Vagina (tissue), 2 donors: ENCODE data around the gene BSCL2. TPM values are rescaled to one million over a fixed set of nuclear protein-coding genes. Genes with fewer than 3 reads are reported as not detected.
A peak's percentile ranks its signal among the peaks of the same experiment; 100 is the strongest.

Experiments
- DNase-seq, 2 donors: peaks; one replicate each; pipeline ENCODE4 v3.0.0-alpha.2; 2017; ENCODE audit errors: extremely low spot score in 2 of 2
- H3K27ac ChIP-seq: fragments of 200-600 bp; sonication (generic); one replicate; pipeline ENCODE4 v1.5.1; 2019
- H3K27me3 ChIP-seq: fragments of 200-600 bp; sonication (generic); one replicate; pipeline ENCODE4 v1.5.1; 2019
- H3K36me3 ChIP-seq, 2 donors: fragments of 200-600 bp; sonication (generic); one replicate each; pipeline ENCODE4 v1.5.1; 2017 to 2019
- H3K4me1 ChIP-seq: fragments of 200-600 bp; sonication (generic); one replicate; pipeline ENCODE4 v1.5.1; 2019
- H3K4me3 ChIP-seq, 2 donors: fragments of 200-600 bp; sonication (generic); 1 replicate in 1 of 2; 2 replicates in 1 of 2; pipeline ENCODE4 v1.5.1; 2016 to 2019
- H3K9me3 ChIP-seq: fragments of 200-600 bp; sonication (generic); one replicate; pipeline ENCODE4 v1.5.1; 2019
- POLR2A ChIP-seq, 2 donors: fragments of 450-650 bp; IDR thresholded peaks; one replicate each; pipeline ENCODE4 v1.6.1; 2017; ENCODE audit warnings: antibody characterized with exemption in 2 of 2, mild to moderate bottlenecking in 2 of 2, moderate library complexity in 2 of 2
- POLR2AphosphoS5 ChIP-seq, 2 donors: sonication (generic); formaldehyde crosslinking; IDR thresholded peaks; one replicate each; pipeline ENCODE4 v1.9.0; 2017; ENCODE audit warnings: antibody characterized with exemption in 2 of 2, mild to moderate bottlenecking in 2 of 2, low read depth in 1 of 2; ENCODE audit not compliant: insufficient read depth in 1 of 2
- intact Hi-C: fragments of 100-400 bp; cut with DNase I; formaldehyde crosslinking; loops from one replicate; pipeline ENCODE4 v1.15.1; 2023
- total RNA-seq: library from RNA; depleted of rRNA; stranded (reverse); fragments of >200 nt; gene quantifications from one replicate; pipeline ENCODE4 v1.2.3, GENCODE V29; 2016
- TF ChIP-seq, protein P1 (sequence below), 3 experiments: fragments of 450-650 bp in 2 of 3; fragments of 200-600 bp in 1 of 3; sonication (generic) in 1 of 3; IDR thresholded peaks; one replicate each; pipeline ENCODE4 v1.5.1; 2017 to 2019; ENCODE audit warnings: antibody characterized with exemption in 3 of 3, mild to moderate bottlenecking in 2 of 3, moderate library complexity in 2 of 3

The BSCL2 gene
- total RNA-seq, 1 donor from 2014 or later, result 74.9 TPM

DNA sequence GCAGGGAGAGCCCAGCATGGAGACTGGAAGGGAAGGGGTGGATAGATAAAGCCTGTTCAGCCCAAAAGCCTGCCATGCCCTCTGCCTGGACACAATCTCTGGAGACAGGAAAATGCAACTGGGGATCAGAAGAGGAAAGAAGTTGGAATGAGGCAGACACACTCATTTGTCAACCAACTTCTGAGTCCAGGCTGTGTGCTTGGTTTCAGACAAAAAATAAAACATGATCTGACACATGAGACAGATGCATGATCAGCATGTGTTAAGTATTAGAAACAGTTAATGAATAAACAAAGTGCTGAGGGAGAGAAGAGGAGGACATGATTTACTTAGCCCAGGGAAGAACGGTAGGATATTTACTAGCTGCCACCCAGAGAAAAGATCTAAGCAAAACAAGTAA lies 18.7 kb downstream of the BSCL2 start:
- peak overlapping the region; percentile 89 for H3K27ac ChIP-seq
- peaks cover 0 to 15% of the 10 kb centered on the region in 2 donors for H3K36me3 ChIP-seq
- DNase-seq, result no peak
- intact Hi-C loops, result no loop called here
- peak overlapping the region; percentile 45 to 50 for H3K4me3 ChIP-seq
- no peaks in the 10 kb centered on the region for H3K27me3 ChIP-seq
- H3K4me1 ChIP-seq, result peaks cover 31% of the 10 kb centered on the region
- H3K9me3 ChIP-seq, result no peaks in the 10 kb centered on the region
- no peak for TF ChIP-seq POLR2A (IDR thresholded peaks at IDR 0.05)
- no peak for TF ChIP-seq POLR2AphosphoS5 (IDR thresholded peaks at IDR 0.05; ENCODE audit: insufficient read depth in 1 of 2, low read depth in 1 of 2)
- TF ChIP-seq, protein P1, sequence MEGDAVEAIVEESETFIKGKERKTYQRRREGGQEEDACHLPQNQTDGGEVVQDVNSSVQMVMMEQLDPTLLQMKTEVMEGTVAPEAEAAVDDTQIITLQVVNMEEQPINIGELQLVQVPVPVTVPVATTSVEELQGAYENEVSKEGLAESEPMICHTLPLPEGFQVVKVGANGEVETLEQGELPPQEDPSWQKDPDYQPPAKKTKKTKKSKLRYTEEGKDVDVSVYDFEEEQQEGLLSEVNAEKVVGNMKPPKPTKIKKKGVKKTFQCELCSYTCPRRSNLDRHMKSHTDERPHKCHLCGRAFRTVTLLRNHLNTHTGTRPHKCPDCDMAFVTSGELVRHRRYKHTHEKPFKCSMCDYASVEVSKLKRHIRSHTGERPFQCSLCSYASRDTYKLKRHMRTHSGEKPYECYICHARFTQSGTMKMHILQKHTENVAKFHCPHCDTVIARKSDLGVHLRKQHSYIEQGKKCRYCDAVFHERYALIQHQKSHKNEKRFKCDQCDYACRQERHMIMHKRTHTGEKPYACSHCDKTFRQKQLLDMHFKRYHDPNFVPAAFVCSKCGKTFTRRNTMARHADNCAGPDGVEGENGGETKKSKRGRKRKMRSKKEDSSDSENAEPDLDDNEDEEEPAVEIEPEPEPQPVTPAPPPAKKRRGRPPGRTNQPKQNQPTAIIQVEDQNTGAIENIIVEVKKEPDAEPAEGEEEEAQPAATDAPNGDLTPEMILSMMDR (IDR thresholded peaks at IDR 0.05), result no peak

DNA sequence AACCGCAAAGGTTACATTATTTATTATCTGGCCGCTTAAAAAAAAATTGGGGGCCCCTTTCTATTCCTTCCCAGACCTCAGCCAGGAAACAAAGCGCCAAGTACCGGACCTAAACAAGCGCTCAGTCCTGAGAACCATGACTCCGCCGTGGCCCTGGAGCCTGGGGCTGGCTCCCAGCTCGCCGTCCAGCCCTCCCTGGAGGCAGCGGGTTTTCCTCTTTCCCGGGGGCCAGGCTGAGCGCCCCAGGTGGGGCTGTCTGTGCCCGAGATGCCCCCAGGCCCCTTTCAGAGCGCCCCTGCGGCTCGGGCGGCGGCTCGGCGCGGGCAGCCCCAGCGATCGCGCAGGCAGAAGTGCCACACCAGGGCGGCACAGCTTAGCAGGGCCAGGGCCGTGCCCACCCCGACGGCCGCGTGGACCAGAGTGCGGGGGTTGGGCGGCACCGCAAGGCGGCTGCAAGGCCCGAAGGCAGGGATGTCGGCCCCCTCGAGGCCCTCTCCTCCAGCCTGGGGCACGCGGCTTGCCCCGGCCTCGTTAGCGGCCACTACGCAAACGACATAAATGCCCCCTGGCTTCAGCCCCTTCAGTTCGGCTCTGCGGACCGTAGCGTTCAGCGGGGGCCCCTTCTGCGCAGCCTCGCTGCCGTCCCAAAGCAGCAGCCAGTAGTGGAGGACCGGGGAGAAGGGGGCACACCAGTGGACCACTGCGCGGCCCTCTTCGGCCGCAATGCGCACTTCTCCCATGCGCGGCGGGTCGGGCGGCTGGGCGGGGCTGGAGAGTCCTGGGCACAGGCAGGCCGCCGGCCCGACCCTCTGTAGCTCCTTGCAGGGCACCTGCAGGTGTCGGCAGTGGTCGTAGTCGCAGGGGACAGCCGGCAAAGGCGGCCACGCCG lies 19.5 kb downstream of the BSCL2 start:
- Histone ChIP-seq H3K4me1 (peaks cover 31% of the 10 kb centered on the region), H3K27ac (peak overlapping the region; percentile 89), H3K4me3 (peak overlapping the region; percentile 45 to 50), H3K36me3 (peaks cover 0 to 15% of the 10 kb centered on the region in 2 donors), H3K27me3 (no peaks in the 10 kb centered on the region), H3K9me3 (no peaks in the 10 kb centered on the region)
- DNase-seq, result no peak
- intact Hi-C loops, result no loop called here
- TF ChIP-seq, protein P1 (IDR thresholded peaks at IDR 0.05), result no peak
- TF ChIP-seq POLR2AphosphoS5 (IDR thresholded peaks at IDR 0.05; ENCODE audit: insufficient read depth in 1 of 2, low read depth in 1 of 2), result peak in 1 of 2 donors; percentile 63

DNA sequence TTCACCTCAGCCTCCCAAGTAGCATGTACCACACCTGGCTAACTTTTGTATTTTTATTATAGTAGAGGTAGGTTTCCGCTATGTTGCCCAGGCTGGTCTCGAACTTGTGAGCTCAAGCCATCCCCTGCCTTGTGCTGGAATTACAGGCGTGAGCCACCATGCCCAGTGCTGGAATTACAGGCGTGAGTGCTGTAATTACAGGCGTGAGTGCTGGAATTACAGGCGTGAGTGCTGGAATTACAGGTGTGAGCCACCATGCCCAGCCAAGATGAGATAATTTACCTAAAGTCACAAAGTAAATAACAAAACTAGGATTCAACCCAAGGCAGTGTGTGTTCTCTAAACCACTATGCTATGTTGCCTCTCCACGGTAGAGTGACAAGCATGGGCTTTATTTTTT lies 24.7 kb downstream of the BSCL2 start:
- Histone ChIP-seq H3K4me1 (peaks cover 22% of the 10 kb centered on the region), H3K27ac (no peak overlapping the region), H3K9me3 (no peaks in the 10 kb centered on the region), H3K36me3 (peaks cover 0 to 3% of the 10 kb centered on the region in 2 donors), H3K27me3 (no peaks in the 10 kb centered on the region), H3K4me3 (no peak overlapping the region)
- no peak for DNase-seq
- TF ChIP-seq POLR2AphosphoS5 (IDR thresholded peaks at IDR 0.05; ENCODE audit: insufficient read depth in 1 of 2, low read depth in 1 of 2) (no peak), POLR2A (IDR thresholded peaks at IDR 0.05) (no peak)
- TF ChIP-seq, protein P1 (IDR thresholded peaks at IDR 0.05), result no peak
- intact Hi-C loops, result no loop called here

DNA sequence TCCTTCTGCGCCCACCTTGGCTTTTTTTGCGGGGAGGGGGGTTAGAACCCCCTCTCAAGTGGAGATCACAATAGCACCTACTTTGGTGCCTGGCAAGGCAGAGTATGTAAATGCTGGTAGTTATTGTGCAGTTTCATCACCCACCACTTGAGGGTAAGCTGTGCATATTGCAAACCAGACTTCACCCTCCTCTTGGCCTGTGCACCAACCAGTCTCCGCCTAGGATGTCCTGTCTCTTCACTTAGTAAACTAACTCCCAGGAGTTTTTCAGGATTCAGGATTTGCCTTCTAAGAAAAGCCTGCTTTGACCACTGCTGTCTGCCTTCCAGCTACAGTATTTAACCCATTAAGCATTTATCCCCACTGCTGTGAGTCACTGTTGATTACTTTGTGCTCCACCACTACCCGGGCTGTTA lies 26.4 kb downstream of the BSCL2 start:
- DNase-seq, result no peak
- Histone ChIP-seq H3K4me1 (peaks cover 28% of the 10 kb centered on the region), H3K36me3 (peaks cover 0 to 19% of the 10 kb centered on the region in 2 donors), H3K4me3 (no peak overlapping the region), H3K27me3 (no peaks in the 10 kb centered on the region), H3K9me3 (no peaks in the 10 kb centered on the region), H3K27ac (no peak overlapping the region)
- TF ChIP-seq POLR2A (IDR thresholded peaks at IDR 0.05) (no peak), POLR2AphosphoS5 (IDR thresholded peaks at IDR 0.05; ENCODE audit: insufficient read depth in 1 of 2, low read depth in 1 of 2) (peak in 1 of 2 donors; percentile 30)
- TF ChIP-seq, protein P1 (IDR thresholded peaks at IDR 0.05), result peak in 2 of 3 experiments; percentile 21 to 38
- intact Hi-C loops, result no loop called here
